ENCODE measurements around the gene VTI1A.

Gene VTI1A

DNA sequence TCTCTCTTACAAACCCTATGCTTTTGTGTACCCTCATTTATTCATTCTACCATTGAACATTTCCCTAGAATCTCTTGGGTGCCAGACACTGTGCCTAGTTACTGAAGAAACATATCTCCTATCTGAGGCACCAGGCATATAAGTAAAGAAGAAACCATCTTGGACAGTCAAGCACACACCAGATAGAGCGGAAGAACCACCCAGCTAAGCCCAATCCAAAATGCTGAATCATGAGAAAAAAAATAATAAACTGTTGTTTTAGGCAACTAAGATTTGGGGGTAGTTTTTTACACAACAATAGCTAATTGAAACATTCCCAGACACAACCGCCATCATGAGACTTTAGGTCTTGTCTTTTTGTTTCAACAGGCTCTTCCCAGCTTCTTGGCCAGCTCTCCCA, 400.8 kb downstream of the VTI1A start:
- DNase-seq (ENCODE audit: low read depth): no peak
- TF ChIP-seq, protein P1, sequence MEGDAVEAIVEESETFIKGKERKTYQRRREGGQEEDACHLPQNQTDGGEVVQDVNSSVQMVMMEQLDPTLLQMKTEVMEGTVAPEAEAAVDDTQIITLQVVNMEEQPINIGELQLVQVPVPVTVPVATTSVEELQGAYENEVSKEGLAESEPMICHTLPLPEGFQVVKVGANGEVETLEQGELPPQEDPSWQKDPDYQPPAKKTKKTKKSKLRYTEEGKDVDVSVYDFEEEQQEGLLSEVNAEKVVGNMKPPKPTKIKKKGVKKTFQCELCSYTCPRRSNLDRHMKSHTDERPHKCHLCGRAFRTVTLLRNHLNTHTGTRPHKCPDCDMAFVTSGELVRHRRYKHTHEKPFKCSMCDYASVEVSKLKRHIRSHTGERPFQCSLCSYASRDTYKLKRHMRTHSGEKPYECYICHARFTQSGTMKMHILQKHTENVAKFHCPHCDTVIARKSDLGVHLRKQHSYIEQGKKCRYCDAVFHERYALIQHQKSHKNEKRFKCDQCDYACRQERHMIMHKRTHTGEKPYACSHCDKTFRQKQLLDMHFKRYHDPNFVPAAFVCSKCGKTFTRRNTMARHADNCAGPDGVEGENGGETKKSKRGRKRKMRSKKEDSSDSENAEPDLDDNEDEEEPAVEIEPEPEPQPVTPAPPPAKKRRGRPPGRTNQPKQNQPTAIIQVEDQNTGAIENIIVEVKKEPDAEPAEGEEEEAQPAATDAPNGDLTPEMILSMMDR (IDR thresholded peaks at IDR 0.05; ENCODE audit: control insufficient read depth, extremely low read depth, insufficient read depth): no peak
- H3K4me3 ChIP-seq (ENCODE audit: low read depth, low read length): no peak overlapping the region

DNA sequence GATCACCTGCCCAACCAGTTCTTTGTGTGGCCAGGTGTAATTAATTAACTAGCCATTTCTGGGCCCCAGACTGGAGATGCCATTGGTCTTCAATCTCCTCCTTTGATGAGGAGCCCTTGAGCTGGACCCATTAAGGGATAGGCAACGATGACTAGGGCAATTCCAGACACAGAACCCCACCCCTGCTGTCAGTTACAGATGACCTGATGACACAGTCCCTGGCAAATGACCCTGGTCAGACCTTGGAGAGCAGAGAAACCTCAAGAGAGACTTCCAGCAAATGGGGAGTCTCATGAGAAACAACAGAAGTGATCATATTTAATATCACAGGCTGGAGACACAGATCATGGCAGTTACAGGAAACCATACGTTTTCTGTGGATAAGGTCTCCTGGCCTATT, 401.2 kb downstream of the VTI1A start:
- no peak overlapping the region for H3K4me3 ChIP-seq (ENCODE audit: low read depth, low read length)
- TF ChIP-seq, protein P1 (IDR thresholded peaks at IDR 0.05; ENCODE audit: control insufficient read depth, extremely low read depth, insufficient read depth): no peak
- DNase-seq (ENCODE audit: low read depth): no peak

DNA sequence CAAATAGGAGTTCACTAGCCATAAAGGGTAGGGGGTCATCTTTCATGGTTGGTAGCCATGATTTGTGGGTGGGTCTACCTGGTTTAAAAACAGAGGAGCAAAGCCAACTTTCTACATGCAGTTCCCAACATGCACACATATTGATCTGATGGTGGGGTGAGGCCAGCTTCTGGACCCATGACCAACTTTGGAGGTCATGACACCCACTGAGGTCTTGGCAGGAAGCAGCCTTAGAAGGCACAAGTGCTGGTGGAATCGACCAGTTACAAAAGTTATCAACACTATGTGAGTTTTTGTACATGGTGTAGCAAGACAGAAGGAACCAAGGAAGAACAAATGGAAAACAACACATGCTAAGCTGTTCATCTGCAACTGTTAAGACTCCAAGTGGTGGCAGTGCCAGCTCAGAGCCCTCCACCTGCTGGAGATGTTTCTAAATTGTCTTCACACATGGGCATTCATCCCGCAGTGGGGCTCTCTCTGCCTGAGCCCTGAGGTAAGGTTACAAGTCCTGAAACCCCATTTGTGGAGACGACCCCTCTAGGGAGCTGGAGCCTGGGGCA, 401.9 kb downstream of the VTI1A start:
- TF ChIP-seq, protein P1 (IDR thresholded peaks at IDR 0.05; ENCODE audit: control insufficient read depth, extremely low read depth, insufficient read depth): no peak

DNA sequence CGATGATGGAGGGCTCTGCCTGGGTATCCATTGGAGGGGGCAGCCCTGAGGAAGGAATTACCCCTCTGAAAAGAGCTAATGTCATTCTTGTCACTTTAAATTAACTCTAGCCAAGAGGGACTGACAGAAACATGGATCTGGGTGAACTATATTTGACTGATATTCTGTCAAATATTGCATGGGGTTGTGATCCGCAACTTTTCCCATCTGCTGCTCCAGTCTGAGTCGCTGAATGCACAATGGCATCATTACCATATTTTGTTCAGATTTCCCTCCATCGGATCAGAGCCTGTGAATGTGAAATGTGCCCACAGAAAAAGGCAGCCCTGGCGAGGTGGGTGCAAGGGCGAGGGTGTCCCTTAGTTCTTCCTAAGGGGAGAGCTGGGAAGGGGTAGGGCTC, 402.5 kb downstream of the VTI1A start:
- TF ChIP-seq, protein P1 (IDR thresholded peaks at IDR 0.05; ENCODE audit: control insufficient read depth, extremely low read depth, insufficient read depth): no peak
- no peak for DNase-seq (ENCODE audit: low read depth)
- H3K4me3 ChIP-seq (ENCODE audit: low read depth, low read length): no peak overlapping the region

More for the DNA sequence above, 401.9 kb downstream of the VTI1A start:
- no peak overlapping the region for H3K4me3 ChIP-seq (ENCODE audit: low read depth, low read length)
- DNase-seq (ENCODE audit: low read depth): no peak

DNA sequence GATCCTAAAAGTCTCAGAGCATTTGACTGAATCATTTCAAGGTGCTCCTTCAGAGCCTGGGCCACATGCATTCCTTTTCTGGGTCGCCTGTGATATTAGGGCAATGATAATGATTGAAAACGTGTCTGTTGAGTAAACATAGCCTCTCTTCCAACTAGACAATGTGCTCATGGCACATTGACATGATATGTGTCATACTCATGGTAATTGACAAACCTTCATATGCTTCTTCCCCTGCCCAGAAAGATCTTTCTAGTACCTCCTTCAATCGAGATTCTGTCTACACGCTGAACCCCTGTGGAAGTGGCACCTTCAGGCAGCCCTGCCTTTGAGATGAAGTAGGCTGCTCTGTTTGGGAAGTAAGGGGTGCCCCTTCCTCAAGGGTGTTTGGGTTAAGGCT, 404.2 kb downstream of the VTI1A start:
- DNase-seq (ENCODE audit: low read depth): no peak
- TF ChIP-seq, protein P1 (IDR thresholded peaks at IDR 0.05; ENCODE audit: control insufficient read depth, extremely low read depth, insufficient read depth): no peak
- H3K4me3 ChIP-seq (ENCODE audit: low read depth, low read length): no peak overlapping the region

DNA sequence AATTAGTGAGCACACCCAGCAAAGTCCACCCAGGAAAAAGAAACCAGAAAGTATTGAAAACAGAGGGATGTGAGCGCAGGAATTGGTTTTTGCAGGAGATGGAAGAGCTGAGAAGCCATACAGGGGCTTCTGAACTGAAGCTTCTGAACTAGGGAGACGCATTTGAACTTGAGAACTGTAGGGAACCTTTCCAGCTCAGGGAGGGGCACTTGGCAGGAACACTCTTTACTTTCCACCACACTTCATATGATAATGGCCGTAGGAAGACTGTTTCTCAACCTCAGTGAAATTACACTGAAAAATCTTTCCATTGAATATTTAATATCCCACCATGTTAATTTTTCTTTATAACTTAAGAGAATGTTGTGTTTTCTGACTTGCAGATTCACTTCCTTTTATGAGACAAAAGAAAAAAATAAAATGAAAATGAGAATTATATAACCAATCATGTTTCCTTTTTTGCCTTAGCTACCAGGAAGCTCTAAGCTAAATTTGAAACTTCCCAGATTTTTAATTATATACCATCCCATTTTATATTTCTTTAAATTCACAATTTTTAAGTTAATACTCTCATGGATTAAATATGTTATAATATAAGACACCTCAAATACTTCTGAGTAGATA, 404.7 kb downstream of the VTI1A start:
- no peak overlapping the region for H3K4me3 ChIP-seq (ENCODE audit: low read depth, low read length)
- TF ChIP-seq, protein P1 (IDR thresholded peaks at IDR 0.05; ENCODE audit: control insufficient read depth, extremely low read depth, insufficient read depth): no peak

DNA sequence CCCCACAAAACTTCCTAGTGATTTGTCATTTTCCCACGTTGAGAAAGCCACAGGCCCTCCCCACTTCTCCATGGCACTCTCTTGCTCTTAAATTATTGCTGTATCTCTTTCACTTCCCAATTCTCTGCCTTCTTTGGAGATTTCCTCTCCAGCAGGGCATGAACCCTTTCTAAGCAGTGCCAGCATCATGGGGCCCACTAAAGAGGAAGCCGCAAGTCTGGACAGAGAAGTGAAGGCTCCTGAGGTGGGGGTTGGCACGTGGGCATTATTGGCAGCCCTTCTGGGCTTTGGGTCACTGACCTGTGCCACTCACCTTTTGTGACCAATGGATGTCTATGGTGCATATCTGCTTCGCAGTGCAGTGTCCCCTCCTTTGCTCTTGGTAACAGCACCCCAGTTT, 405.3 kb downstream of the VTI1A start:
- H3K4me3 ChIP-seq (ENCODE audit: low read depth, low read length): no peak overlapping the region
- DNase-seq (ENCODE audit: low read depth): no peak
- TF ChIP-seq, protein P1 (IDR thresholded peaks at IDR 0.05; ENCODE audit: control insufficient read depth, extremely low read depth, insufficient read depth): no peak

More for the DNA sequence above, 404.7 kb downstream of the VTI1A start:
- DNase-seq (ENCODE audit: low read depth): no peak
